ENCODE results near the gene ERVK3-1. TPM values are rescaled to one million over a fixed set of nuclear protein-coding genes. Genes with fewer than 3 reads are reported as not detected.
A peak's percentile ranks its signal among the peaks of the same experiment; 100 is the strongest.
"Not testable (repeated sequence)": the region's sequence is repeated elsewhere in the genome, so short reads cannot be mapped to it uniquely, and the experiment has no call there.

ERVK3-1 gene
- total RNA-seq, 1 experiment from 2014 or later: 84.0 TPM

GRCh38 chr19:58310685-58311084 lies 5.5 kb downstream of the ERVK3-1 start:
- peaks cover 54% of the 10 kb centered on the region for H3K36me3 ChIP-seq (ENCODE audit: control insufficient read depth, insufficient read depth, low read length)
- DNase-seq (ENCODE audit: low read depth, low spot score); CTCF ChIA-PET; in situ Hi-C loops (cut with HindIII; ENCODE audit: low pct_unique_long_range_greater_than_20kb, low sequenced_read_pairs); H3K9me3 ChIP-seq (ENCODE audit: control insufficient read depth, insufficient read depth, low read depth, low read length); POLR2A ChIA-PET; BruUV-seq (replicated peaks); H3K4me3 ChIP-seq (ENCODE audit: low read depth in 2 of 2, low read length in 2 of 2); H3K27me3 ChIP-seq (ENCODE audit: control insufficient read depth, insufficient read depth, low read length); intact Hi-C loops (cut with micrococcal nuclease; ENCODE audit: unreplicated experiment); H3K27ac ChIP-seq (ENCODE audit: low read length); ATAC-seq; H3K4me1 ChIP-seq (ENCODE audit: control insufficient read depth, insufficient read depth, low read length): not testable (repeated sequence)
- peak; percentile 79; the same call in 1 of the 2 replicates for TF ChIP-seq CTCF (IDR thresholded peaks at IDR 0.05)

- Histone ChIP-seq H3K27ac (ENCODE audit: low read length) (no peak overlapping the region), H3K36me3 (ENCODE audit: control insufficient read depth, insufficient read depth, low read length) (peaks cover 51% of the 10 kb centered on the region), H3K27me3 (ENCODE audit: control insufficient read depth, insufficient read depth, low read length) (no peaks in the 10 kb centered on the region), H3K4me1 (ENCODE audit: control insufficient read depth, insufficient read depth, low read length) (peaks cover 4% of the 10 kb centered on the region; the same call in 1 of the 2 replicates), H3K9me3 (ENCODE audit: control insufficient read depth, insufficient read depth, low read depth, low read length) (peaks cover 6% of the 10 kb centered on the region; the same call in 1 of the 2 replicates), H3K4me3 (ENCODE audit: low read depth in 2 of 2, low read length in 2 of 2) (no peak overlapping the region)
- in situ Hi-C loops (cut with HindIII; ENCODE audit: low pct_unique_long_range_greater_than_20kb, low sequenced_read_pairs): no loop called here
- TF ChIP-seq POLR2AphosphoS5 (IDR thresholded peaks at IDR 0.05; ENCODE audit: low read depth, low read length): no peak
- no peak for TF ChIP-seq REST (IDR thresholded peaks at IDR 0.05; ENCODE audit: insufficient read depth in 1 of 2, low read depth in 2 of 2, low read length in 1 of 2)
- CTCF ChIA-PET: no interaction called here
- POLR2A ChIA-PET: no interaction called here
- intact Hi-C loops (cut with micrococcal nuclease; ENCODE audit: unreplicated experiment): no loop called here
- DNase-seq (ENCODE audit: low read depth, low spot score): no peak
- BruUV-seq (replicated peaks): no TSS peak
- no peak for ATAC-seq
Observed at GRCh38 chr19:58311345-58311865, 6.2 kb downstream of the ERVK3-1 start.

GRCh38 chr19:58315580-58315979 lies 10.4 kb downstream of the ERVK3-1 start:
- ChIA-PET POLR2A (no interaction called here), CTCF (no interaction called here)
- DNase-seq (ENCODE audit: low read depth, low spot score) (no peak), ATAC-seq (0 out of 2 replicates have a peak, but pooled peaks have one; percentile 17)
- H3K9me3 ChIP-seq (ENCODE audit: control insufficient read depth, insufficient read depth, low read depth, low read length): no peaks in the 10 kb centered on the region; the same call in 1 of the 2 replicates
- no peak for TF ChIP-seq SIN3A (IDR thresholded peaks at IDR 0.05; ENCODE audit: borderline replicate concordance, insufficient read depth, low read depth, low read length)
- TF ChIP-seq CTCF (IDR thresholded peaks at IDR 0.05): no peak
- intact Hi-C loops (cut with micrococcal nuclease; ENCODE audit: unreplicated experiment): no loop called here
- H3K36me3 ChIP-seq (ENCODE audit: control insufficient read depth, insufficient read depth, low read length): peaks cover 21% of the 10 kb centered on the region
- in situ Hi-C loops (cut with HindIII; ENCODE audit: low pct_unique_long_range_greater_than_20kb, low sequenced_read_pairs): no loop called here
- H3K4me1 ChIP-seq (ENCODE audit: control insufficient read depth, insufficient read depth, low read length): no peaks in the 10 kb centered on the region
- no peak overlapping the region for H3K27ac ChIP-seq (ENCODE audit: low read length)
- H3K27me3 ChIP-seq (ENCODE audit: control insufficient read depth, insufficient read depth, low read length): no peaks in the 10 kb centered on the region
- no peak overlapping the region for H3K4me3 ChIP-seq (ENCODE audit: low read depth in 2 of 2, low read length in 2 of 2)
- no TSS peak for BruUV-seq (replicated peaks)
